ENCODE measurements around the gene SH3GL2.
"Not testable (repeated sequence)": the region's sequence is repeated elsewhere in the genome, so short reads cannot be mapped to it uniquely, and the experiment has no call there.

SH3GL2 gene

DNA sequence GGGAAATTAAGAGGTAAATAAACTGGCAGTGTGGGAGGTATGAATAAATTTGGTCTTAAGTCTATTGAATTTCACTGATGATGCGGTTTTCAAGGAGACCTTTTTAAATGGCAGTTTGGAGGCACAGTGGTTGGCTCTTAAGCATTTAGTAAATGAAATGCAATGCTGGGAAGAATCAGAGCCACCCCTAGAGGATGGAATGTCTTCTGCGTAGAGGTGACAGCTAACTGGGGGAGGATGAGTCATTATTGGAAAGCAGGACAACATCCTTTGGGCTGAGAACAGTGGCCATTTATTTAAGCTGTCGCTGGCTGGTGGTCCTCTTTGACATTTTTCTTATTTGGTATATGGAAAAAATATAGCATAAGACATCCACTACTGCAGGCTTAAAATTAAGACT lies 163.2 kb downstream of the SH3GL2 start:
- DNase-seq = no peak

DNA sequence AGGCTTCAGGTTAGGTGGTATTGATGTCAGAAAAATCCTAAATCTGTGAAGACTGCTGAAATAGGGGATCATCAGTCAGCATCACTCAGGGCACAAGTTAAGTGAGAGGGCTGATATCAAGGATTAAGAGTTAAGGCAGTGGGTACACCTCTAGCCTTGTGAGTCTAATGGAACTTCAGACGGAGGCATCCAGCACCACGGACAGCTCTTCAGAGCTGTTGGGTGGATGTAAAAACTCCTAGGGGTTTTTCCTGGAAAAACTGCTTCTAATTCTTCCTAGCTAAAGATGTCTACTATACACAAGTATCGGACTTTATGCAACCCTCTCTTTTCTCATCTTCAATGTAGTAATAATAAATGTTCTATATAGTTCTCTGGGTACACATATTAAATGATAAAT lies 165.9 kb downstream of the SH3GL2 start:
- no peak for DNase-seq

DNA sequence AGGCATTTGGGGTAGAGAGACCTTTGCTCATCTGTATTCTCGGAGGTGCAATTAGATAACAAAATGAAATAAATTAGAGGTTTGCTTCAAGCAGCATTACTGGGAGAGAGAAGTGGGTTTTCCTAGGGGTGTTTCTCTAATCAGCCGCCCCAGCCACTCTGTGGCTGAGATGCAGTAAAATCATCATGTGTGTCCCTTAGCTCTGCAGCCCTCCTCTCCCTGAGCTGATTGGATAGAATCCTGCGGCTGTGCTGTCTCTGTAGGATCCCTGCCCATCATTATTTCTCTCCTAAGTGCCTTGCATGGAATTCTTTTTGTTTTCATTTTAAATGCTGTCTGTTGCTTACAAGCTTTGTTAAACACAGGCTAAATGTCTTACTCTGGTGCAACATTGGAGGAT lies 171.4 kb downstream of the SH3GL2 start:
- no peak for DNase-seq

DNA sequence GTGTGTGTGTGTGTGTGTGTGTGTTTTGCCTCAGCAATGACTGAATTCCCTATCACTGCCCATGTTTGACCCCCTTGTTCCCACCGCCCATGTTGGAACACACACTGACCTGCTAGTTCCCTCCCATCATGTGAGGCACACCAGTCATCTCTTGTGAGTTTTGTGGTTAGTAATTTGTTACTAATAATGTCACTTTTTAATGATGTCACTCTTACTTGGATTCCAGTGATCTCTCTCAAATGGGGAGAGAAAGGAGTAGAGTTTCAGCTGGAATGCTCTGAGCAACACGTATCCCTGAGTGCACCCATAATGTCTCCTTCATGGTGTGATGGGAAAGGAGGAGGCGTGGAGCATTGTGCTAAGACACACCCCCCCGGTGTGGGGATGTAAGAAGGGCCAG lies 172.6 kb downstream of the SH3GL2 start:
- no peak for DNase-seq

DNA sequence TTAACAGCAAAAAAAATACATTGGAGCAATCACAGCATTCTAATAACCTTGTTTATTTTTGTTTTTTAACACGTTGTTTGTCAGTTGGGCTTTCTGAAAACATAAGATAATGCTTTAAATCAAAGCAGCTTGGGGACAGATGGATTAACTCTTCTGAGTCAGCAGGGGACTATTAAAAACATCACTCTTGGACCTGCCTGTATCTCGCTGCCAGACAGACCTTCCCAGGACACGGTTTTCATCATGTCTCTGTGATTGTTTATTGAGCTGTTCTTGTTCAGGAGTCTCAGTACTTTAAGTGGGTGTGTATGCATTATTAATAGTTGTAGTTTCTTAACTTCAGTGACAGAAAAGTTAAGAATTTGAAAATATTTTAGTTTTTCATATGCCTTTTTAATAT lies 173.2 kb downstream of the SH3GL2 start:
- no peak for DNase-seq

DNA sequence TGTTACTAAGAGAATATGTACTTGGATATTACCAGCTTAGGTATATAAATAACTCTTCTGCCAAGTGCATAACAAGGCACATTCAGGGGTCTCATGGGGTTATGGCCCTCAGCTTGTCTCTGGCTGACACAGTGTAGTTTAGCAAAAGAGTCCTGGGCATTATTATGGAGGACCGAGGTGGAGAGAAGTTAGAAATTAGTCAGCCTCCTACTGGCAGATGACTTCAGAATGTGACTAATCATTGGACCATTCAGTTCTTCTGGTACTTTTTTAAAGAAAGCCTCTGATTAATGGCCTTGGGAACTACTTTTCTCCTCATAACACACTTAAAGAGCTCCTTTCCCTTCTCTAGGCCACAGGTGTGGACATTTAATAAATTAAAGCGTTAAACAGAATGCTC lies 178.9 kb downstream of the SH3GL2 start:
- DNase-seq = no peak

DNA sequence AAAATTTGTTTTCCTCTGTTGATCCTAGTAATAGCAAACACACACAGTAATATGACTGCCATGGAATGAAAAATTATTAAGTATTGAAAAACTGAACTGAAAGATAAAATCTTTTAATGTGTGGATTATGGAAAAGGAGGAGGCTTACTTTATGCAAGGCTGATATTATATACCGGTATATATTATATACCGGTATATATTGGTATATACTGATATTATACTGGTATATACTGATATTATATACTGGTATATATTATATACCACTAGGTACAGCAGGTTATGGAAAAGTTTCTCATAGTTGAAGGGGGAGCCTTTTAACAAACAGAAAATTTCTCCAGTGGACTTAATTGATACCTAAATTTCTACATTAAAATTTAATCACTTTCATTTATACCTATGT lies 181.4 kb downstream of the SH3GL2 start:
- DNase-seq = no peak

DNA sequence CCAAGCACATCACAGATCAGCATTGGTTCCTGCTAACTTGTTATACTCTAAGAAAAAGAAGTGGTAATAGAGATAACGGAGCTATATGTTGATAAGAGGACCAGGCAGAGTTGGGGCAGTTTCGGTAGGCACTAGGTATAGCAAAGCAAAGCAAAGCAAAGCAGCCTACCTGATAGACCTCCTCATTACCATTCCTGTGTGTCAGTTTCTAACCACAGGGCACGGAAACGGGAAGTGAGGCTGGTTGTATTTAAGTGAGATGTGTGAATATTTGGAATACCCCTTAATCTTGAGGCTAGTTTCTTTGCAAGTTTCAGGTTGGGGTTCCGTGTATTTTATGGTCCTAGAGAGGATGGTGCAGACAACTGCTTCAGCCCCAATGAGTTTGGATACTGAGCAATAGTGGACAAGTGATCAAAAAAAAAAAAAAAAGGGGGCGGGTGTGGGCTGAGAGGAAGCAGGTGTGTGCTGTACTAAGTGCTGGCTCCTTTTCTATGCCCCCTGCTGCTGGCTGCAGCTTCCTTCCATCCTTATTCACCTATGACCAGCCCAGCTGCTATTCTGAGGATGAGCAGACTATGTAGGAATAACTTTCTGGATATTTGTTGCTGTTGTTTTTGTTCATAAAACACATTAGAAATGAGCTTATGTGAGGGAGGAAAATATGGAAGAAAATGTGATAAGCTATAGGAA lies 183.3 kb downstream of the SH3GL2 start:
- no peak for DNase-seq

DNA sequence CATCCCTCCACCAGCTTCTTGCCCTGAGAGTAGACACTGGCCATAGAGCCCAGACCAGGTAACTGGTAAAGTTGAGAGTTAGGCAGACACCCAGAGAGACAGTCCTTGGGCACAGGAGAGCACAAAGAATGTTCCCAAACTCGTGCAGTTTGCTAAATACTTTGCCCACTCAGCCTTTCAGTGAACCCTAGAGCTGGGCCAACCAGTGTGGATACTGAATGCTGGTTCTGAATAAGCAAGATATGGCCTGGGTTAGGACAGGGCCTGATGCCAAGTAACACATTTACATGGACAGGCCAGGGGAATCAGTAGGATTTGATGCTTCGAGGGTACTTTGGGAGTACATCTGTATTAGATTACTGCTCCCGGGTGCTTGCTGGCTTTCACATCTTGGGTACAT lies 185.4 kb downstream of the SH3GL2 start:
- DNase-seq = no peak

DNA sequence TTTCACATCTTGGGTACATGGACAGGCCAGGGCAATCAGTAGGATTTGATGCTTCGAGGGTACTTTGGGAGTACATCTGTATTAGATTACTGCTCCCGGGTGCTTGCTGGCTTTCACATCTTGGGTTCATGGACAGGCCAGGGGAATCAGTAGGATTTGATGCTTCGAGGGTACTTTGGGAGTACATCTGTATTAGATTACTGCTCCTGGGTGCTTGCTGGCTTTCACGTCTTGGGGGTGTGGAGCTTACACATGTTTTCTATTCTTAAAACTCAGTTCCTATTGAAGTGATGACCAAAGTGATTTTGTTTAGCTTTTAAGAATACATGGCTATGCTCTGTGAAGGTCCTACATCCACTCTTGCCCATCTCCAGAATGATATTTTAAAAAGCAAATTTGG lies 186.3 kb downstream of the SH3GL2 start:
- DNase-seq = not testable (repeated sequence)

DNA sequence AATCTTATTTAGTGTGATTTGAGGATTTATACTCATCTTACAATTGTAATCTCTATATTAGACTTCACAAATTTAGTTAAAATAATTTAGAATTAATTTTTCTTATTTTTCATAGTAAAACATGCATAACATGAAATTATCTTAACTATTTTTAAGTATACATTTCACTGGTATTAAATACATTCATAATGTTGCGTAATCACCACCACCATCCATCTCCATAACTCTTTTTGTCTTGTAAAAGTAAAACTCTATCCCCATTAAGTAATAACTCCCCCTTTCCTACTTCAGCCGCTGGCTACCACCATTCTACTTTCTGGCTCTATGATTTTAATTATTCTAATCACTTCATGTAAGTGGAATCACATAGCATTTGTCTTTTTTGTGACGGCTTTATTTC lies 193.4 kb downstream of the SH3GL2 start:
- DNase-seq = no peak

DNA sequence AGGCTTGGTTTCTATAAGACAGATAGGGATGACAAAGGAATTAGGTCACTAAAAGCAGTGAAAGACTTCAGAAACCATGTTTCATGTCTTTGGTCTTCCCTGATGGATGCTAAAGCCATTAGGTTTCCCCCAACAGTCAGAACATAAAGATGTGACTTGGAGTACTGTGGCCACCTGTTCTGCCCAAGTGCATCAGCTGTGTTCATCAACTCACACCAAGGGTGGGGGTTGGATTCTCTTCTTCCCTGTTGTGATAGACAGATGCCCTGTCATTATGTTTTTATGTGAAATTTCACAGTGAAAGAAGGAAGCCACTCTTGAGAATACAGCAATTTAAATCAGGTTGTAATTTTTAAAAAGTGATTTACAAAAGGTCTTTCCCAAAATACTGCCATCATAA lies 196.8 kb downstream of the SH3GL2 start:
- no peak for DNase-seq

DNA sequence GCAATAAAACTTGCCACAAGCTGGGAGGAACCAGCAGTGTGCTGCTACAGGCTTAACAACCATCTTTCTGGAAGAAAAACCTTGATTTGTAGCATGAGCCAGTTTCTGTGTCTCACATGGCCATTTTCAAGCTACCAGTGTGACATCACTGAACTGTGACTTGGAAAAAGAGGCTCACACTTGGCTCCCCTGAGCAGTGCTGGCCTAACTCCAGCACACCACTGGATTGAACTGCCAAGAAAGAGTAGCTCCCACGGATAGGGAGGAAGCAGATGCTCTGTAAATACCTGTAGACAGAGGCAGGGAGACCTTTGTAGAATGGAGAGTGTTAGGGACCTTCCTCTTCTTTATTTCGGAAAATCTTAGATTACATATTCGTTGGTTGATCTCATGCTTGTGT lies 197.9 kb downstream of the SH3GL2 start:
- DNase-seq = peak in 15 of 56 donors; percentile 2 to 55 (median 20)

DNA sequence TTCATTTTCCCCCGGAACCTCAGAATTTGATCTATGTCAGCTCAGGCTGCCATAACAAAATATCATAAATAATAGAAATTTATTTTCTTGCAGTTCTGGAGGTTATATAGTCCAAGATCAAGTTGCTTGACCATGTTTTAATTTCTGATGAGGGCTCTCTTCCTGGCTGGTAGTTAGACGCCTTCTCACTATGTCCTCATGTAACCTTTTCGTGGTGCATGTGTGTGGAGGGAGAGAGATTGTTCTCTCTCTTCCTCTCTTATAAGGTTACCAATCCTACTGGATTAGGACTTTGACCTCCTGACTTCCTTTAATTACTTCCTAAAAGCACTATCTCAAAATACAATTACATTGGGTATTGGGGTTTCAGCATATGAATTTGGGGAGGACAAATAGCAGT lies 198.6 kb downstream of the SH3GL2 start:
- no peak for DNase-seq

DNA sequence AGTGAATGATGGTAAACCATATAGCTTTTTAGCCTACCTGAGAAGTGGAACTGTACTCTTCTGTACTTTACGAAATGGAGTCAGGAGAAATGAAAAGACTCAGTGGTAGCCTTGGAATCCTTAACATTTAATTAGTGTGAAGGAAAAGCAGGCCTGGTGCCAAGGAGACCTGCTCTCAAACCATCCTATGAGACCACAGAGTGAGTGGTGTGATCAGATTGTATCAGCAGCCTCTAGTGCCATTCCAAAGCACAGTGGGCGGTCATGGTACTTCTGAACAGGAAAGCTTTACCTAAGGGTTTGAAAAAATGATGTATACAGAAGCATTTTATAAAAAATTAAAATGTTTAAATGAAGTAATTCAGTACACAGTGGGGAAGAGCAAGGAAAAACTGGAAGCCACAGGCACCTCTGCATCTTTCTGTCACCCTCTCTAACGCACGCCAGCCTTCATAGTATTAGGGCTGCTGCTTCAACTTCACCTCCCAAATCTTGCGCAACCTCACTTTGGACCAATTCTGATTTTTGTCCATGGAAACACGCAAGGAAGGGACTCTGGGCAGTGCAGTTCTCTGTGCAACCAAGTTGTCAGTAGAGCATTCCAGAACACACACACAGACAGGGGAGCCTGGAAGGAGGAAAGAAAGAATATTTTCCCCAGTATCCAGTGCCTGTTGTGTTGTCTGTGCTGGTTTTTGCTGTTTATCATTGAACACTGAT lies 203.7 kb downstream of the SH3GL2 start:
- no peak for DNase-seq

DNA sequence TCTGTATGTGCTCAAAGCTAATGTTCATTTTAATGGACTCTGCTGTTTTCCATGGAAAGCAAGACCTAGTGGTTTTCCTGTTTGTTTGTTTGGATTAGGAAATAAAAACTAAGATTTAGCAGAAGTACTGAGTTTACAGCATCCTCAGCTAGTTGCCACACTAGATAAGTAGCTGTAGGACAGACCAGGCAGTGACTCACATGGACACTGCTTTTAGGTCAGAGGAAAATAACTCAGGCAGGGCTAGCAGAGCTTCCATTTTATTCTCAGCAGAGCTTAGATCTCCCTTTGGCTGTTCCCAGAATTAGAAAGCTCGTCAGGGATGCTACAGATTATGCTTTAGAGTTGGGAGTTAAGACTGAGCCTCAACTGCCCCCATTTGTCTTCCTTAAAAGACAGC lies 204.4 kb downstream of the SH3GL2 start:
- DNase-seq = no peak

DNA sequence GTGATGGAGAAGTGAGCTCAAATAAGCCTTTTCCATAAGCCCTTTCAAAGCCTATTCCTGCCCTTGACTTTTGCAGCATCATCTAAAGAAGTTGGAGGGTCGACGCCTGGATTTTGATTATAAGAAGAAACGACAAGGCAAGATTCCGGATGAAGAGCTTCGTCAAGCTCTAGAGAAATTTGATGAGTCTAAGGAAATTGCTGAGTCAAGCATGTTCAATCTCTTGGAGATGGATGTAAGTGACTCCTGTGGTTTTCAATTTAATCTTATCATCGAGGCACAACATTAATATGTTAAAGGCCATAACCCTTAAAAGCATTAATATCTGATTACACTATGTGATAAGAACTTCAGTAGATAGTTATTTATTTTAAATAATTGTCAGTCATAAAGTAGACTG lies 210.4 kb downstream of the SH3GL2 start:
- DNase-seq = no peak

DNA sequence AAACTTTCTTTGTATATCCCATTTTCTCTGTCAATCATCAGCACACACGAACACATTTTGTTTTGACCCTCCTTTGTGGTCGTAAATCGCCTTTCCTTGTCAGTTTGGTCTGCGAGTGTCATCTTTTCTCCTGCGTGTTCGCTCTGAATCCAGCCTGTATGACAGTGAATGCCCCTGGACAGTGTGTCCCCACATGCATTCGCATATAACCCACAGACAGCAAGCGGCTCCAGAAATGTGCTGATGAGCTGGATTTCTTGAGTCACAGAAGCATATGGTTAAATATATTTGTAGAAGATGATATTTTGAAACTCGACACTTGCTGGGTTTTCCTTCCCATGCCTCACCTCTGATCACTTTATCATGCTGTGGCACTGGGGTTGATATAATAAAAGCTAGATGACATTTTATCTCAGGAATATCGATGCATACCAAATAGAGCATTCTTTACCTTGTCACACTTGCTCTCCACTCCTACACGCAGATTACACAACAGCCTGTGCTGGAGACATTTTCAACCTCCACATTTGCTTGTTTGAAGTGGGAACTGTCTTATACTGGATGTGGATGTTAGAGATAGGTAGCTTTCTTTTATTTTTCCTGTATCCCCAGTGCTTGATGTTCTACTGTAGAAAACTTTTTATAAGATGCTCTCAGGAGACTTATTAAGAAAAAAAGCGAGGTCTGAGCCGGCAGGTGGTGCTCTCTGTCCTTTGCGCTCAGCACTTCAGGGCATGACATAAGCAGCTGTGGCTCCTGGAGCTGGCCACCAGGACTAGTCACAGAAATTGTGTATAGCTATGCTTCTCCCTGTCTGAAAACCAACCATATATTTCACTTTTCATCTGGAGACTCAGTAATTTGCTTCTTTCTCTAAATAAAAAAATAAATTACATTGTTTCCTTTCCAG lies 215.1 kb downstream of the SH3GL2 start:
- peak in 13 of 56 donors; percentile 4 to 38 (median 18) for DNase-seq

DNA sequence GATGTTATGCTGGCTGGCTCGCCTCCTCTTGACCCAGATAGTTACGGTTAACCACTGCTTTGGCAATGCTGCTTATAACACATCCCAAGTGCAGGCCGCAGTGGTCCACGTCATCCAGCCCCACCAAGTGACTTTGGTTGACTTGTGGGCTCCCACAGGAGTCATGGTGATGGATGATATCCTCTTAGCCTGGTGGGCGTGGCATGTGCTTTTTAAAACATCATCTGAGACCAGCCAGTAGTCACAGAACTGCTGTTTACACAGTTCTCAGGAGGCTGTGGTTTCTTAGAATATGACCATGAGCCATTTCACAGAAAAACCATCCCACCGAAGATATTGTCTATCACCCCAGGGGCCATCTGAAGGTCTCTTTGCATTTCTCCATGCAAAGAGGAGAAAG lies 216.9 kb downstream of the SH3GL2 start:
- DNase-seq = no peak

DNA sequence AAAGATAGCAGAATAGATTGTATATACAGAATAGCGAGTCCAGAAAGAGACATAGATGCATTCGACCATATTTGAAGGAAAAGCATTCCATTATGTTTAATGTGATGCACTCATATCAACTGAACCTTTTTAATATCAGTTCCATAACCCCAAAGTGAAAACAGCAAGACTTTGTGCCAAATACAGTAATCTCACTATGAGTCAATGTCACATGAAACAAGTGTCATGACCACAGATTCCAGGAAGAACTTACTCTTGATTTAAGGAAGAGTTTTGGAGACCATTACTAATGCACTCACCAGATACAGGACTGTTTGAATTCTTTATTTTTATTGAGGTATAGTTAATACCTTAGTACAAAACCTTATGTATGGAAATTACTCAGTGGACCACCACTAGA lies 220.5 kb downstream of the SH3GL2 start:
- no peak for DNase-seq

DNA sequence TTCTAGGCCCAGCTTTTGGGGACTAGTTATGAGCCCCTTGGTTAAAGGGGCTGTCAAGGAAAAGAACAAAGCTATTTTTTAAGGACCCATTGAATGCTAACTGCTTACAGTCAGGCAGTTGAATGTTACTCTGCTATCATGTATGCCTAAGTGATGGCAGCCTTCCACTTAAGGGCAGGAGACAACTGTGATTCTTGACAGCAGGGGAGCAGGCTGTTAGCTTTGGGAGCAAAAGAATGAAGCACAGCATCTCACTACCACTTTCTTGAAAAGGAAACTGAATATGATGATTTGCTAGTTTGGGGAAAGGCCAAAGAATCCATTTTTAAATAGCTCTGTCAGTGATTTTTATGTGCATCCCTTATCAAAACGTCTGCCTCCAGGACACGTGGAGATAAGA lies 221.6 kb downstream of the SH3GL2 start:
- no peak for DNase-seq

DNA sequence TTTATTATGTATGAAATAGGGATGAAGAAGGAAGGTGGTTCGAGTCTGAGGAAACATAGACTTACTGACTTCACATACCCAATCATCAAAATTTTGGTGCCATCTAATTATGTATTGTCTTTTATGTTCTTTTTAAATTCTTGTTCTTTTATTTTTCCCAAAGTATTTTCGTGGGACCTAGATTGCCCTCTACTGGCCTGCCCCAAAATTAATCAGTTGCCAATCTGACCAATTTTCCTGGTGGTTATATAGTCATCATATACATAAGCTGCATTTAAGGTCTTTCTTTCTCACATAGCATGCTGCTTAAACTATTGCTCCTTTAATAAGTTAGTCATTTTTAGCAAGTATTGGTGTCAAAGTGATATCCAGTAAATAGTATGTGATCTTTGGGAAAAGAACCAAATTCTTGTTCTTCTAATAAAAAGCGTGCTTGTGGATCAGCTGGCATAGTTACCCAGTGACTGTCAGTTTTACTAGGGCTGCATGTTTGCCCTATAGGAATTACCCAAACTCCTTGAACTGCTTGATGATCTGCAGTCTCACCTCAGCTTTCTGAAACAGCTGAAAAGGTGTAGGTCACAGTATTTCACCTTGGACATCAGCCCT lies 223.5 kb downstream of the SH3GL2 start:
- peak in 2 of 56 donors; percentile 2 to 4 for DNase-seq
